ENCODE data around the gene DSCAML1.

The DSCAML1 gene

GRCh38 chr11:117523680-117524079, 273.3 kb downstream of the DSCAML1 start:
- no peak for DNase-seq (ENCODE audit: low read depth in 2 of 2)

GRCh38 chr11:117521974-117522373, 275.0 kb downstream of the DSCAML1 start:
- no peak for DNase-seq (ENCODE audit: low read depth in 2 of 2)

GRCh38 chr11:117520966-117521365, 276.1 kb downstream of the DSCAML1 start:
- no peak for DNase-seq (ENCODE audit: low read depth in 2 of 2)

- DNase-seq (ENCODE audit: low read depth in 2 of 2) = no peak
These were observed 276.8 kb downstream of the DSCAML1 start for GRCh38 chr11:117520201-117520600.

- DNase-seq (ENCODE audit: low read depth in 2 of 2) = no peak
These were observed 277.4 kb downstream of the DSCAML1 start for GRCh38 chr11:117519590-117519989.

GRCh38 chr11:117519170-117519569, 277.8 kb downstream of the DSCAML1 start:
- no peak for DNase-seq (ENCODE audit: low read depth in 2 of 2)

GRCh38 chr11:117518455-117518854, 278.6 kb downstream of the DSCAML1 start:
- DNase-seq (ENCODE audit: low read depth in 2 of 2) = no peak

GRCh38 chr11:117517097-117517496, 279.9 kb downstream of the DSCAML1 start:
- no peak for DNase-seq (ENCODE audit: low read depth in 2 of 2)

GRCh38 chr11:117515892-117516787, 280.9 kb downstream of the DSCAML1 start:
- DNase-seq (ENCODE audit: low read depth in 2 of 2) = no peak

GRCh38 chr11:117514256-117514655, 282.8 kb downstream of the DSCAML1 start:
- no peak for DNase-seq (ENCODE audit: low read depth in 2 of 2)

GRCh38 chr11:117513666-117514065, 283.4 kb downstream of the DSCAML1 start:
- DNase-seq (ENCODE audit: low read depth in 2 of 2) = no peak

GRCh38 chr11:117511931-117512539, 285.0 kb downstream of the DSCAML1 start:
- DNase-seq (ENCODE audit: low read depth in 2 of 2) = no peak

GRCh38 chr11:117511483-117511930, 285.5 kb downstream of the DSCAML1 start:
- no peak for DNase-seq (ENCODE audit: low read depth in 2 of 2)

- DNase-seq (ENCODE audit: low read depth in 2 of 2) = no peak
These were observed 286.4 kb downstream of the DSCAML1 start for GRCh38 chr11:117510646-117511045.

GRCh38 chr11:117509543-117509942, 287.5 kb downstream of the DSCAML1 start:
- no peak for DNase-seq (ENCODE audit: low read depth in 2 of 2)

- no peak for DNase-seq (ENCODE audit: low read depth in 2 of 2)
These were observed 290.0 kb downstream of the DSCAML1 start for GRCh38 chr11:117506971-117507370.

- DNase-seq (ENCODE audit: low read depth in 2 of 2) = no peak
These were observed 291.6 kb downstream of the DSCAML1 start for GRCh38 chr11:117505285-117505970.

- no peak for DNase-seq (ENCODE audit: low read depth in 2 of 2)
These were observed 294.3 kb downstream of the DSCAML1 start for GRCh38 chr11:117502779-117503100.

- no peak for DNase-seq (ENCODE audit: low read depth in 2 of 2)
These were observed 294.8 kb downstream of the DSCAML1 start for GRCh38 chr11:117502015-117502778.

GRCh38 chr11:117501237-117501898, 295.6 kb downstream of the DSCAML1 start:
- no peak for DNase-seq (ENCODE audit: low read depth in 2 of 2)

GRCh38 chr11:117498791-117499190, 298.2 kb downstream of the DSCAML1 start:
- no peak for DNase-seq (ENCODE audit: low read depth in 2 of 2)
